ENCODE results near the gene C12orf57. TPM values are rescaled to one million over a fixed set of nuclear protein-coding genes. Genes with fewer than 3 reads are reported as not detected.

The C12orf57 gene
- total and polyA plus RNA-seq, 8 donors, result 86.8 to 314 (median 105) TPM

DNA sequence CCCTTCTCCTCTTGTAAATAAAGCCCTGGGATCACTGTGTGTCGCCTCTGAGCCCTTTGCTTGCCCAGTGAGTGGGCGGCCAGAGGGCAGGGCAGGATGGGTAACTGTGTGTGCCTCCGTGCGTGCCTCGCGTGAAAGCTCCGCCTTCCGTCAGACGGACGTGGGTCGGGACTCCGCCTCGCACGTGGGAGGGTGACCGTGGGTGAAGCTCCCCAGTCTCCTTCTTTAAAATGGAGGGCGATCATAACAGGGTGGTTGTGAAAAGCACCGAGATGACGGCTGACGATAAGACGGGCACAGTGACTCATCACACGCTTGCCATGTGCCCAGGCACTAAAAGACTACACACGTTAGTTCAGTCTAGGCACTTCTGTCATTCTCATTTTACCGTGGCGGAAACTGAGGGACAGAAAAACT, 17.5 kb downstream of the C12orf57 start:
- FAIRE-seq (no peak), ATAC-seq (peak; percentile 14 to 40 (median 20)), DNase-seq (peak in 5 of 6 donors; percentile 62 to 87 (median 79))
- H3K4me1 ChIP-seq, result peaks cover 15 to 39% (median 27%) of the 10 kb centered on the region in 3 donors
- no peaks in the 10 kb centered on the region for H3K9me3 ChIP-seq
- intact Hi-C loops (cut with DNase I), result no loop called here
- 22 to 23% methylated on average over 24 of the region's 24 CpGs for WGBS, 2 donors
- H3K27ac ChIP-seq, result peak overlapping the region; percentile 88 to 97 (median 94)
- H3K36me3 ChIP-seq, result no peaks in the 10 kb centered on the region
- TF ChIP-seq, protein P1, sequence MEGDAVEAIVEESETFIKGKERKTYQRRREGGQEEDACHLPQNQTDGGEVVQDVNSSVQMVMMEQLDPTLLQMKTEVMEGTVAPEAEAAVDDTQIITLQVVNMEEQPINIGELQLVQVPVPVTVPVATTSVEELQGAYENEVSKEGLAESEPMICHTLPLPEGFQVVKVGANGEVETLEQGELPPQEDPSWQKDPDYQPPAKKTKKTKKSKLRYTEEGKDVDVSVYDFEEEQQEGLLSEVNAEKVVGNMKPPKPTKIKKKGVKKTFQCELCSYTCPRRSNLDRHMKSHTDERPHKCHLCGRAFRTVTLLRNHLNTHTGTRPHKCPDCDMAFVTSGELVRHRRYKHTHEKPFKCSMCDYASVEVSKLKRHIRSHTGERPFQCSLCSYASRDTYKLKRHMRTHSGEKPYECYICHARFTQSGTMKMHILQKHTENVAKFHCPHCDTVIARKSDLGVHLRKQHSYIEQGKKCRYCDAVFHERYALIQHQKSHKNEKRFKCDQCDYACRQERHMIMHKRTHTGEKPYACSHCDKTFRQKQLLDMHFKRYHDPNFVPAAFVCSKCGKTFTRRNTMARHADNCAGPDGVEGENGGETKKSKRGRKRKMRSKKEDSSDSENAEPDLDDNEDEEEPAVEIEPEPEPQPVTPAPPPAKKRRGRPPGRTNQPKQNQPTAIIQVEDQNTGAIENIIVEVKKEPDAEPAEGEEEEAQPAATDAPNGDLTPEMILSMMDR (IDR thresholded peaks at IDR 0.05), result no peak
- H3K27me3 ChIP-seq, result no peaks in the 10 kb centered on the region
- H3K4me3 ChIP-seq, result peak overlapping the region in 3 of 4 donors; percentile 64 to 79 (median 69)

DNA sequence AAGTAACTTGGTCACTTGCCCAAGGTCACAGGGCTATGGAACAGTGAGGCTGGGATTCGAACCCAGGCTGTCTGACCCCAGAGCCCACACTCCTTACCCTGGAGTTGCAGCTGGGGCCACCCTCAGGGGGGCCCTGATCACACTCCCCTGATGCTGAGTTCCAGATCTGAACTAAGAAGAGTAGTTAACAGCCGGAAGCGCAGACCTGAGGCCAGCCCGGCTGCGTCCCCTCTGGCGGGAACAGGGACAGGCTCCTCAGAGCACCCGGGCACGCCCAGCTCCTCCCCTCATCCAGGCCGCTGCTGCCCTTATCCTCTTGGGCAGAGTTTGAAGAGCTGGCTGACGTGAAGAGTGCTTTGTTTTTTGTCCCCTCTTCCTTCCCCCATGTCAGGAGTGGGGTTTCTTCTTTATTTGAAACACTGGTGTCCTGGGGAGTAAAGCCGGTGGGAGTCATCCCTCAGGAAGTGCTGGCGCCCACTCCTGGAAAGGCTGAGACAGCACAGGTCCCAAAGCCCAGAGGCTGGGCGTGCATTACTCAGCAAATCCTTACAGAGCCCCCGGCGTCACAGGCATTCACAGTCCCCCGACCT, 18.0 kb downstream of the C12orf57 start:
- Histone ChIP-seq H3K27me3 (no peaks in the 10 kb centered on the region), H3K36me3 (no peaks in the 10 kb centered on the region), H3K27ac (peak overlapping the region; percentile 88 to 97 (median 94)), H3K4me3 (peak overlapping the region in 3 of 4 donors; percentile 64 to 79 (median 69)), H3K4me1 (peaks cover 20 to 44% (median 27%) of the 10 kb centered on the region in 3 donors), H3K9me3 (no peaks in the 10 kb centered on the region)
- TF ChIP-seq, protein P1 (IDR thresholded peaks at IDR 0.05), result peak; percentile 16 to 38 (median 16)
- FAIRE-seq (no peak), ATAC-seq (peak; percentile 27 to 57 (median 46)), DNase-seq (peak; percentile 65 to 87 (median 74))
- intact Hi-C loops (cut with DNase I), result no loop called here
- whole genome bisulfite sequencing, 2 donors, result 0 to 2% methylated on average over 16 of the region's 16 CpGs

DNA sequence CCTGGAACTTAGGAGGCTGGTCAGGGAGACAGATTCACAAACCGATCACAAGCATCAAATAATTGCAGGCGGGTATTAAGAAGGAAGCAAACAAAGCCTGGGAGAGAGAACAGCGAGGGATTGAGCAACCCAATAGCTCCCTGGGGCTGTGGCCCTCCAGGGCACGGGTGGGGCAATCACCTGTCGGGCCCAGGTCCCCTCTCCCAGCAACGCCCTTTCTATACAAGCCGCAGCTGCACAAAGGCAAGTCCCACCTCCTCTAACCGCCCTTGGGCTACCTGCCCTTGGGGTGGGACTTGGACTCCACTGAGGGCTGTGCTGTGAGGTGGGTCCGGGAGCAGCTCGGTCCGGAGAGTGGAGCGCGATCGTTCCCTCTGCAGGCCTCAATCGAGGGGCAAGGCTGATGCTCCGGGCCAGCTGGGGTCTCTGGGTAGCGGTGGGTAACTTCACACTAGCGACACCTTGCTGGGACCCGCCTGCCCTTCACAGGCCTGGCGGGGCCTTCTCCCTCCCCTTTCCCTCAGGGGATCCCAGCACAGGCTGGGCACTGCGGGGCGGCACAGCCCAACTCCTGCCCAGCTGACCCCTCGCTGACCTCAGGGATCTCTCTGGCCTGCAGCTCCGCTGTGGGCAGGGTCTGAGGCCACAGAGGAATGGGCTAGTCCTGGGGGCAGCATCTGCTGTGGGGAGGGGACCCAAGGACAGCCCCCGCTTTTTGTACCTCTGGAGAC, 18.6 kb downstream of the C12orf57 start:
- Histone ChIP-seq H3K27me3 (no peaks in the 10 kb centered on the region), H3K27ac (peak overlapping the region; percentile 88 to 97 (median 94)), H3K4me3 (peak overlapping the region; percentile 61 to 79 (median 66)), H3K9me3 (no peaks in the 10 kb centered on the region), H3K4me1 (peaks cover 25 to 44% (median 27%) of the 10 kb centered on the region in 3 donors), H3K36me3 (peaks cover 0 to 4% (median 0%) of the 10 kb centered on the region in 3 donors)
- 11 to 20% methylated on average over 23 to 25 of the region's 25 CpGs for WGBS, 2 donors
- intact Hi-C loops (cut with DNase I), result no loop called here
- ATAC-seq (peak; percentile 46 to 64 (median 58)), DNase-seq (peak in 5 of 6 donors; percentile 84 to 91 (median 86)), FAIRE-seq (no peak)
- TF ChIP-seq, protein P1 (IDR thresholded peaks at IDR 0.05), result no peak

DNA sequence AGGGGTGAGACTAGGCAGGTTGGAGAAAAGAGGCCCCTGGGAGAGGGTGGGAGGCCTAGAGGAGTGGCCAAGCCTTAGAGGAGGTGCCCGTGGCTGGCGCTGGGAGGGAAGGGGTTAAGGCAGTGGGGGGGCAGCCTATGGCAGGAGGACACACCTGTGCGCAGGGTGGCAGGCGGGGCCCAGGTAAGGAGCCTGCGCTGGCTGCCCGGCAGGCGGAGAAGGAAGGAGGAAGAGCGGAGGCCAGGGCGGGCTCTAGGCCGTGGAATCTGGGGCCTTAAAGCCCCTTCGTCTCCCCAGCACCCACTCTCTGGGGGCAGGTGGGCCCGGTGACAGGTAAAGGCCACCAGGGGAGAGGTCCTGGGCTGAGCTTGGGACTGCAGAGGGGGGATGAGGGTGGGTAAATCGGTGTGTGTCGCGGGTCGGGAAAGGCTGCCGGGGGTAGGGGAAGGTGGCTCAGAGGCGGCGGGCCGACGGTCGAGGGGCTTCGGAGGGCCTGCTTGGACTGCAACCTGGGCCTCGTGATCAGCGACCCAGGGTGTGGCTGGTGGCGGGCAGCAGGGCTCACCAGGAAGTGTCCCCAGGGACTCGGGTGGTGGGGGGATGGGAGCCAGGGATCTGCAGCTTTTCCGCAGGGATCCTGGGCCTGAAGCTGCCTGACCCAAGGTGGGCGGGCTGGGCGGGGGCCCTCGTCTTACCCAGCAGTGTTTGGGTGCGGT, 19.4 kb downstream of the C12orf57 start:
- H3K4me1 ChIP-seq, result peaks cover 25 to 47% (median 28%) of the 10 kb centered on the region in 3 donors
- peak overlapping the region; percentile 88 to 97 (median 94) for H3K27ac ChIP-seq
- peak overlapping the region; percentile 61 to 79 (median 66) for H3K4me3 ChIP-seq
- no peaks in the 10 kb centered on the region for H3K9me3 ChIP-seq
- TF ChIP-seq, protein P1 (IDR thresholded peaks at IDR 0.05), result peak in 2 of 4 donors; percentile 8 to 12
- peaks cover 0 to 4% (median 1%) of the 10 kb centered on the region in 3 donors for H3K36me3 ChIP-seq
- no peak for FAIRE-seq
- WGBS, 2 donors, result 3 to 16% methylated on average over 32 of the region's 32 CpGs
- H3K27me3 ChIP-seq, result no peaks in the 10 kb centered on the region
- intact Hi-C loops (cut with DNase I), result no loop called here
- DNase-seq, result peak; percentile 89 to 98 (median 95)
- peak; percentile 78 to 86 (median 80) for ATAC-seq
